GM19351 (cell line): ENCODE measurements around the gene RAB17.

ENCODE experiments used
- ATAC-seq: cut with Tn5 transposase; IDR thresholded peaks from one replicate; pipeline ENCODE4 v1.9.1; 2021; ENCODE audit warnings: mild to moderate bottlenecking, moderate library complexity; ENCODE audit not compliant: unreplicated experiment

RAB17 gene

GRCh38 chr2:237540223-237540775 is 50.2 kb downstream of the RAB17 start:
- ATAC-seq = no peak

GRCh38 chr2:237539681-237540080 is 50.9 kb downstream of the RAB17 start:
- no peak for ATAC-seq

- ATAC-seq = no peak
These were observed 51.6 kb downstream of the RAB17 start for GRCh38 chr2:237538901-237539300.

GRCh38 chr2:237538001-237538720 is 52.4 kb downstream of the RAB17 start:
- no peak for ATAC-seq

GRCh38 chr2:237536617-237537016 is 53.9 kb downstream of the RAB17 start:
- ATAC-seq = no peak

GRCh38 chr2:237536083-237536415 is 54.5 kb downstream of the RAB17 start:
- no peak for ATAC-seq

- no peak for ATAC-seq
These were observed 55.0 kb downstream of the RAB17 start for GRCh38 chr2:237535385-237536082.

- no peak for ATAC-seq
These were observed 56.2 kb downstream of the RAB17 start for GRCh38 chr2:237534380-237534779.

- ATAC-seq = no peak
These were observed 56.8 kb downstream of the RAB17 start for GRCh38 chr2:237533668-237534161.

GRCh38 chr2:237532160-237532559 is 58.4 kb downstream of the RAB17 start:
- no peak for ATAC-seq

GRCh38 chr2:237530472-237531433 is 59.8 kb downstream of the RAB17 start:
- peak; percentile 53 for ATAC-seq

- ATAC-seq = peak; percentile 86
These were observed 60.8 kb downstream of the RAB17 start for GRCh38 chr2:237529452-237530402.

GRCh38 chr2:237527766-237528165 is 62.8 kb downstream of the RAB17 start:
- no peak for ATAC-seq

- ATAC-seq = no peak
These were observed 63.3 kb downstream of the RAB17 start for GRCh38 chr2:237527233-237527632.

GRCh38 chr2:237525559-237526157 is 64.9 kb downstream of the RAB17 start:
- no peak for ATAC-seq

- no peak for ATAC-seq
These were observed 65.9 kb downstream of the RAB17 start for GRCh38 chr2:237524631-237525030.
